IMR-90 (cell line): ENCODE results near the gene ACYP2. TPM values are rescaled to one million over a fixed set of nuclear protein-coding genes. Genes with fewer than 3 reads are reported as not detected.

Experiments
- ATAC-seq: fragments of 200-7000 bp; cut with Tn5 transposase; 2 replicates; pipeline ENCODE4 v1.9.1; 2020; ENCODE audit warnings: low read depth, mild to moderate bottlenecking, moderate library complexity
- BruUV-seq: library from RNA; stranded (reverse); fragments of 400-500 nt; replicated peaks from 2 replicates; lab custom pipeline; 2021; lab: Mats Ljungman, UMichigan
- CTCF ChIA-PET: fragments of 300-600 bp; formaldehyde crosslinking; extraction: SDS; loops from one replicate; lab custom pipeline; 2021; ENCODE audit warnings: antibody characterized with exemption; lab: Yijun Ruan, JAX
- POLR2A ChIA-PET: fragments of 300-600 bp; sonication (Branson Sonifier 250); formaldehyde crosslinking; loops from one replicate; lab custom pipeline; 2022; ENCODE audit warnings: antibody characterized with exemption; ENCODE audit not compliant: unreplicated experiment; lab: Charles Lee
- DNase-seq: peaks from one replicate; pipeline ENCODE4 v3.0.0; 2013
- H2AFZ ChIP-seq: replicated peaks from 2 replicates; pipeline ENCODE3; 2013; ENCODE audit warnings: low read length, mild to moderate bottlenecking; ENCODE audit not compliant: poor library complexity
- H2AK5ac ChIP-seq: 2 replicates; pipeline ENCODE4 v1.6.1; 2013; ENCODE audit warnings: low read depth, low read length, inconsistent platforms
- H2AK9ac ChIP-seq: replicated peaks from 2 replicates; pipeline ENCODE3; 2013; ENCODE audit warnings: mild to moderate bottlenecking, low read depth, low read length, moderate library complexity; ENCODE audit not compliant: poor library complexity
- H2BK120ac ChIP-seq: 2 replicates; pipeline ENCODE4 v1.6.1; 2013; ENCODE audit warnings: low read depth, low read length, inconsistent platforms
- H2BK15ac ChIP-seq: 3 replicates; pipeline ENCODE4 v1.6.1; 2013; ENCODE audit warnings: low read depth, low read length, inconsistent platforms
- H2BK20ac ChIP-seq: 2 replicates; pipeline ENCODE4 v1.6.1; 2013; ENCODE audit warnings: low read depth, mild to moderate bottlenecking, inconsistent platforms, low read length, moderate library complexity
- H2BK5ac ChIP-seq: 2 replicates; pipeline ENCODE4 v1.6.1; 2013; ENCODE audit warnings: mild to moderate bottlenecking, low read depth, low read length, inconsistent platforms; ENCODE audit not compliant: poor library complexity, severe bottlenecking
- H3K14ac ChIP-seq: replicated peaks from 2 replicates; pipeline ENCODE4 v1.6.1; 2013; ENCODE audit warnings: low read depth, low read length, inconsistent platforms
- H3K18ac ChIP-seq: 2 replicates; pipeline ENCODE4 v1.6.1; 2013; ENCODE audit warnings: low read depth, low read length, control low read depth
- H3K23ac ChIP-seq: 2 replicates; pipeline ENCODE4 v1.6.1; 2013; ENCODE audit warnings: low read depth, low read length, inconsistent platforms
- H3K27ac ChIP-seq: 2 replicates; pipeline ENCODE4 v1.5.1; 2013; ENCODE audit warnings: mild to moderate bottlenecking, control low read depth, low read length; ENCODE audit not compliant: insufficient read depth
- H3K27me3 ChIP-seq: 2 replicates; pipeline ENCODE4 v1.6.1; 2013; ENCODE audit warnings: low read length; ENCODE audit not compliant: control insufficient read depth, insufficient read depth
- H3K36me3 ChIP-seq: 2 replicates; pipeline ENCODE4 v1.6.1; 2013; ENCODE audit warnings: low read length, mixed read lengths; ENCODE audit not compliant: control insufficient read depth, insufficient read depth
- H3K4ac ChIP-seq: 2 replicates; pipeline ENCODE4 v1.6.1; 2013; ENCODE audit warnings: low read depth, low read length, inconsistent platforms
- H3K4me1 ChIP-seq: 2 replicates; pipeline ENCODE4 v1.6.1; 2013; ENCODE audit warnings: low read length, mixed read lengths; ENCODE audit not compliant: control insufficient read depth, insufficient read depth
- H3K4me2 ChIP-seq: 2 replicates; pipeline ENCODE4 v1.6.1; 2013; ENCODE audit warnings: low read depth, mild to moderate bottlenecking, control low read depth, low read length, moderate library complexity
- H3K4me3 ChIP-seq: 2 replicates; pipeline ENCODE4 v1.5.1; 2013; ENCODE audit warnings: low read depth, mild to moderate bottlenecking, control low read depth, low read length, moderate library complexity; ENCODE audit not compliant: insufficient read depth
- H3K56ac ChIP-seq: 2 replicates; pipeline ENCODE4 v1.6.1; 2013; ENCODE audit warnings: low read length, inconsistent platforms; ENCODE audit not compliant: insufficient read depth; ENCODE audit errors: extremely low read depth
- H3K79me1 ChIP-seq, 2 experiments: 2 replicates each; pipeline ENCODE4 v1.6.1; 2013; ENCODE audit warnings: low read length in 2 of 2, inconsistent platforms in 1 of 2, low read depth in 1 of 2
- H3K9ac ChIP-seq: 2 replicates; pipeline ENCODE4 v1.6.1; 2013; ENCODE audit warnings: low read depth, low read length, control low read depth
- H3K9me1 ChIP-seq: 2 replicates; pipeline ENCODE4 v1.6.1; 2013; ENCODE audit warnings: low read length, inconsistent platforms; ENCODE audit not compliant: insufficient read depth
- H3K9me3 ChIP-seq: 2 replicates; pipeline ENCODE4 v1.6.1; 2013; ENCODE audit warnings: low read length; ENCODE audit not compliant: control insufficient read depth, insufficient read depth
- H4K20me1 ChIP-seq: 2 replicates; pipeline ENCODE4 v1.6.1; 2013; ENCODE audit warnings: low read length, inconsistent platforms; ENCODE audit not compliant: insufficient read depth
- H4K5ac ChIP-seq: 2 replicates; pipeline ENCODE4 v1.6.1; 2013; ENCODE audit warnings: mild to moderate bottlenecking, low read depth, low read length, control low read depth
- H4K8ac ChIP-seq, 2 experiments: 2 replicates each; pipeline ENCODE4 v1.6.1; 2013; ENCODE audit warnings: low read depth in 2 of 2, low read length in 2 of 2, control low read depth in 1 of 2, inconsistent platforms in 1 of 2
- H4K91ac ChIP-seq: 2 replicates; pipeline ENCODE4 v1.6.1; 2013; ENCODE audit warnings: low read depth, low read length, inconsistent platforms; ENCODE audit not compliant: insufficient read depth
- FOS ChIP-seq: fragments of 150-350 bp; IDR thresholded peaks from 2 replicates; pipeline ENCODE4 v1.6.1; 2016; ENCODE audit warnings: low read depth, low read length
- RAD21 ChIP-seq: IDR thresholded peaks from 2 replicates; pipeline ENCODE4 v1.6.1; 2012; ENCODE audit warnings: low read length, improper control_type of control experiment
- RCOR1 ChIP-seq: IDR thresholded peaks from 2 replicates; pipeline ENCODE4 v1.6.1; 2012; ENCODE audit warnings: mild to moderate bottlenecking, low read length, improper control_type of control experiment; ENCODE audit not compliant: insufficient replicate concordance
- WGBS, 2 experiments: methylation state at CpG; one replicate each; pipeline versions ENCODE4 v1.1.5 to v1.1.7; 2013; ENCODE audit warnings: missing lambda C conversion rate in 2 of 2; ENCODE audit not compliant: insufficient read length in 1 of 2; ENCODE audit errors: extremely low coverage in 2 of 2; 5-methylcytosine and 5-hydroxymethylcytosine counted together
- dilution Hi-C: fragments of 300-500 bp; cut with HindIII; formaldehyde crosslinking; loops from one replicate; pipeline ENCODE4 v1.14.3; 2018; ENCODE audit warnings: low sequenced_read_pairs; ENCODE audit not compliant: unreplicated experiment
- in situ Hi-C: fragments of 300-500 bp; cut with MboI; formaldehyde crosslinking; loops from 3 replicates; pipeline ENCODE4 v1.14.3; 2019; ENCODE audit warnings: low sequenced_read_pairs, inconsistent platforms, mixed read lengths
- intact Hi-C: fragments of 100-400 bp; cut with micrococcal nuclease; formaldehyde crosslinking; loops from 2 replicates; pipeline ENCODE4 v1.10.0; 2022
- polyA plus RNA-seq, 3 experiments: library from polyadenylated mRNA; depleted of rRNA; stranded (reverse); fragments of >200 nt; gene quantifications; 2 replicates each; pipeline ENCODE4 v1.2.3, GENCODE V29; 2012; ENCODE audit warnings: low replicate concordance in 1 of 3
- total RNA-seq: library from RNA; depleted of rRNA; stranded (reverse); fragments of >200 nt; gene quantifications from 2 replicates; pipeline ENCODE4 v1.2.3, GENCODE V29; 2012

Gene ACYP2
- total and polyA plus RNA-seq, 2 of the 4 experiments (the other 2 are of a cell fraction), result 3.9 to 7.4 TPM

DNA sequence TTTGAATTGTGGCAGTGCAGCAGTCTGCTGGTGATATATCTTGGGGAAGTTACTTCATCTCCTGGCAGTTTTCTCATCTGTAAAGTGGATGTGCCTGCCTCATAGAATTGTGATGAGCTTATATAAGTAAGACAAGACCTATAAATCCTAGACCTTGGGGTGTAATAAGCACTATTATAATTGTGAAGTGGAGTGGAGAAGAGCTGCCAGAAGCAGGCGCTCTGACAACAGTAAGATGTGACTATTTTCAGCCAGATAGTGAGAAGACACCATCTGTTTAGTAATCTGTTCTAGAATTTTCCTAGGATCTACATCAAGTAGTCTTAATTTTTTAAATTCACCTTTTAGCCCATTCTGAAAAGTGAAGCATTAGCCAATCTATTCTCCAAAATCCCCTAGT, 226.2 kb downstream of the ACYP2 start:
- Histone ChIP-seq H2BK15ac (no peak overlapping the region), H4K20me1 (no peaks in the 10 kb centered on the region), H3K23ac (no peak overlapping the region), H3K9me3 (no peaks in the 10 kb centered on the region), H3K27me3 (no peaks in the 10 kb centered on the region; the same call in 1 of the 2 replicates), H3K4me1 (peaks cover 5% of the 10 kb centered on the region), H3K4me2 (no peak overlapping the region), H3K4me3 (no peak overlapping the region), H3K9me1 (peaks cover 9% of the 10 kb centered on the region), H3K27ac (no peak overlapping the region), H3K9ac (no peak overlapping the region), H2AK9ac (no peak overlapping the region), H3K18ac (no peak overlapping the region), H3K56ac (no peak overlapping the region), H3K79me1 (no peaks in the 10 kb centered on the region), H4K8ac (no peak overlapping the region), H3K14ac (no peak overlapping the region), H4K5ac (no peak overlapping the region), H3K36me3 (no peaks in the 10 kb centered on the region), H2BK5ac (no peak overlapping the region), H2AK5ac (no peak overlapping the region), H2BK120ac (no peak overlapping the region), H2AFZ (no peak overlapping the region), H4K91ac (no peak overlapping the region), H3K4ac (no peak overlapping the region), H2BK20ac (no peak overlapping the region)
- TF ChIP-seq RCOR1 (no peak), RAD21 (0 out of 2 replicates have a peak, but pooled peaks have one; percentile 3), FOS (no peak)
- no peak for DNase-seq
- ChIA-PET CTCF (interaction anchor here (2.3 kb wide), 1 partner anchor 161 kb away, joined by 5 read pairs; no protein-coding TSS in a partner anchor), POLR2A (no interaction called here)
- dilution Hi-C loops, result no loop called here
- intact Hi-C loops, result no loop called here
- in situ Hi-C loops, result no loop called here
- ATAC-seq, result no peak
- BruUV-seq, result no TSS peak
- WGBS, 2 experiments, result no CpG with 5 or more reads among the region's 1 CpG
